Skeletal muscle tissue (tissue), 4 donors: ENCODE measurements around the gene KCNH6. TPM values are rescaled to one million over a fixed set of nuclear protein-coding genes. Genes with fewer than 3 reads are reported as not detected.

ENCODE experiments used
- H3K27ac ChIP-seq: one replicate; pipeline ENCODE4 v1.7.0; 2013; ENCODE audit warnings: mild to moderate bottlenecking, low read depth, low read length, inconsistent platforms
- H3K27me3 ChIP-seq, 3 donors: one replicate each; pipeline ENCODE4 v1.7.0; 2013; ENCODE audit warnings: low read length in 3 of 3; ENCODE audit not compliant: control insufficient read depth in 3 of 3, insufficient read depth in 3 of 3
- H3K36me3 ChIP-seq, 3 donors: one replicate each; pipeline ENCODE4 v1.7.0; 2013; ENCODE audit warnings: low read length in 3 of 3; ENCODE audit not compliant: control insufficient read depth in 3 of 3, insufficient read depth in 3 of 3
- H3K4me1 ChIP-seq, 3 donors: one replicate each; pipeline ENCODE4 v1.7.0; 2013; ENCODE audit warnings: low read length in 3 of 3, mild to moderate bottlenecking in 3 of 3; ENCODE audit not compliant: control insufficient read depth in 3 of 3, insufficient read depth in 3 of 3
- H3K4me3 ChIP-seq, 3 donors: one replicate each; pipeline ENCODE4 v1.7.0; 2013; ENCODE audit warnings: low read length in 3 of 3
- H3K9ac ChIP-seq, 3 donors: one replicate each; pipeline ENCODE4 v1.7.0; 2013; ENCODE audit warnings: low read length in 3 of 3, mild to moderate bottlenecking in 3 of 3, moderate library complexity in 2 of 3, low read depth in 1 of 3
- H3K9me3 ChIP-seq, 3 donors: one replicate each; pipeline ENCODE4 v1.7.0; 2013; ENCODE audit warnings: low read length in 3 of 3; ENCODE audit not compliant: control insufficient read depth in 3 of 3
- total RNA-seq: library from RNA; depleted of rRNA; stranded (reverse); fragments of >200 nt; gene quantifications from one replicate; pipeline ENCODE4 v1.2.3, GENCODE V29; 2014
- donor health status: Osteomylitis.

KCNH6 gene, protein sequence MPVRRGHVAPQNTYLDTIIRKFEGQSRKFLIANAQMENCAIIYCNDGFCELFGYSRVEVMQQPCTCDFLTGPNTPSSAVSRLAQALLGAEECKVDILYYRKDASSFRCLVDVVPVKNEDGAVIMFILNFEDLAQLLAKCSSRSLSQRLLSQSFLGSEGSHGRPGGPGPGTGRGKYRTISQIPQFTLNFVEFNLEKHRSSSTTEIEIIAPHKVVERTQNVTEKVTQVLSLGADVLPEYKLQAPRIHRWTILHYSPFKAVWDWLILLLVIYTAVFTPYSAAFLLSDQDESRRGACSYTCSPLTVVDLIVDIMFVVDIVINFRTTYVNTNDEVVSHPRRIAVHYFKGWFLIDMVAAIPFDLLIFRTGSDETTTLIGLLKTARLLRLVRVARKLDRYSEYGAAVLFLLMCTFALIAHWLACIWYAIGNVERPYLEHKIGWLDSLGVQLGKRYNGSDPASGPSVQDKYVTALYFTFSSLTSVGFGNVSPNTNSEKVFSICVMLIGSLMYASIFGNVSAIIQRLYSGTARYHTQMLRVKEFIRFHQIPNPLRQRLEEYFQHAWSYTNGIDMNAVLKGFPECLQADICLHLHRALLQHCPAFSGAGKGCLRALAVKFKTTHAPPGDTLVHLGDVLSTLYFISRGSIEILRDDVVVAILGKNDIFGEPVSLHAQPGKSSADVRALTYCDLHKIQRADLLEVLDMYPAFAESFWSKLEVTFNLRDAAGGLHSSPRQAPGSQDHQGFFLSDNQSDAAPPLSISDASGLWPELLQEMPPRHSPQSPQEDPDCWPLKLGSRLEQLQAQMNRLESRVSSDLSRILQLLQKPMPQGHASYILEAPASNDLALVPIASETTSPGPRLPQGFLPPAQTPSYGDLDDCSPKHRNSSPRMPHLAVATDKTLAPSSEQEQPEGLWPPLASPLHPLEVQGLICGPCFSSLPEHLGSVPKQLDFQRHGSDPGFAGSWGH
- total RNA-seq: not detected

DNA sequence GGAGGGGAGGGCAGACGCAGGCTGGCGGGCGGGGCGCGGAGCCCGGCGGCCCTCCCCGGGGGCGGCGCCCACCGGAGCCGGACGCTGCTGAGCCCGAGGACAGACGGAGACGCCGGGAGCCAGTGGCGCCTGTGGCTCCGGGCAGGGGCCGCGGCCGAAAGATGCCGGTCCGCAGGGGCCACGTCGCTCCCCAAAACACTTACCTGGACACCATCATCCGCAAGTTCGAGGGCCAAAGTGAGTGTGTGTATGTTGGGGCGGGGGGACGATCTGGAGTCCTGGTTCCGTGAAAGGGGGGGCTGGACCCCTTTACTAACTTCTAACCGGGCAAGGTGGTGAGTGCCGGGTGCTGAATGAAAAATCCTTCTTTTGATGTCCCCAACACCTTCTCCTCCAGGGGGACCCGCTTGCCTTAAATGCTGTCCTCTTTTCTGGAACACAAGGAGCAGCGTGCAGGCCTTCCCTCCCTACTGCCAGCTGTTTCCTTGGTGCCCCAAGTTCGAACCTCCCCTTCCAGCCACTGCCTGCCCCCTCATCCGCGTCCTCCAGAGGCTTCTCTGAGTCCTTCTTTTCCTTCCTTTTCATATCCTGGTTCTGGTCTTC lies at the start of gene KCNH6:
KCNH6 (plus strand) TSS at position 106 of the 603 bp plus-strand sequence; CDS start at position 162, 56 bp downstream.
- Histone ChIP-seq H3K4me3 (no peak within 1 kb of the TSS), H3K9ac (no peak within 1 kb of the TSS), H3K27me3 (peaks cover 16 to 38% (median 25%) of the 10 kb centered on the region in 3 donors)

DNA sequence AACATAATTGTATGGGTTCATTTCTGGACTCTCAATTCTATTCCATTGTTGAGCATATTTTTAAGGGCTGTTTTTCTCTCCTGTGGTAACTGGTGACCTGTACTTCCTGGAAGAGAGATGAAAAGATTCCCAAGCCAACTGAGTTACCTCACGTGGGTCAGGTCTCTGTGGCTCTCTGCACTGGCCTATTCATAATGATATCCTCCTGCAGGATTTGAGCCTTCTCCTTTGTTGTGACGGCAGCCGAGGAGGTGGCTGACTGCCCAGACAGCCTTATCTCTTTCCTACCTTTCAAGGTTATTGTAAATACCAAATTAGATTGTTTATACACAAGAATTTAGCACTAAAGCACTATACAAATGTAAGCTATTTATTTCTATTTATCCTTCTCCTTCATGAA lies 49.0 kb upstream of the KCNH6 start:
- Histone ChIP-seq H3K4me1 (peaks cover 13 to 26% (median 24%) of the 10 kb centered on the region in 3 donors), H3K9me3 (no peaks in the 10 kb centered on the region), H3K9ac (no peak overlapping the region), H3K4me3 (no peak overlapping the region), H3K36me3 (no peaks in the 10 kb centered on the region), H3K27ac (no peak overlapping the region), H3K27me3 (peaks cover 15 to 35% (median 18%) of the 10 kb centered on the region in 3 donors)

More for the DNA sequence above, at the start of gene KCNH6:
- H3K9me3 ChIP-seq: no peaks in the 10 kb centered on the region
- no peak within 1 kb of the TSS for H3K27ac ChIP-seq
- H3K36me3 ChIP-seq: no peaks in the 10 kb centered on the region
- H3K4me1 ChIP-seq: no peaks in the 10 kb centered on the region

DNA sequence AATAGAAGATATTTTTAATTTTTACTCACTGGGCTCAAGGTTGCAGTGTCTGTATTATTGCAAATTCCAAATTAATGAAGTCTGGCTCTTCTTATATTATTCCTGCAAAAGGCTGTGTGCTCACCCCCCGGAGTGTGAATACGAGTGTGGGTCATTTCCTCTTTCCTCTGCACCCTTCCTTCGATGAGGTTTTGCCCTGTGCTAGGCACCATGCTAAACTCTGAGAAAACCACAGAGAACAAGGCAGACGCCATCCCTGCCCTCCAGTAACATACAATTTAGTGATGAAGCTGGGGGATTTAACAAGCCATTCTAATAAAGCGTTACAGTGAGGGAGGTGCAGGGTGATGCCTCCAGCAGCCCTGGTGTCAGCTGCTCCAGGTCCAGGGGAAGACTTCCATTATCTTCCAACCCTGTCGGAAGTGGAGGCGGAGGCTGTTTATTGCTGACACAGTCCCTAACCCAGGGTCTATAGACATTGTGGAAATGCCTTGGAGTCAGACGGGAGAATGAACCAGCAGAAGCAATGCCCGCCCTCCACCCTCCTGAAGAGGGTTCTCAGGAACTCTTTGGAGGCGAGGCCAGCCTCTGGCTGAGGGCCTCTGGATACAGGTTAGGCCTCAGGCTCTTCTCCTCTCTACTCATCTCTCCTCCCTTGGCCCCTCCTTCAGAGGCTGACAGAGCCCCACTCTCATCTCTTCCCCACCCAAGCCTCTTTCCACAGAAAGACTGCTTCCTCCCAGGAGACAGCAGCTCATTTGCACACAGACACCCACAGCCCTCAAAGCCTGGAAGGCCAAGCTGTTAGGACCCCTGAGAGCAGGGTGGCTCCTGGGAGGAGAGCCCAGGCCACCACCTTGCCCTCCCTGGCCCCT lies 48.3 kb upstream of the KCNH6 start:
- H3K4me3 ChIP-seq: no peak overlapping the region
- peaks cover 14 to 31% (median 25%) of the 10 kb centered on the region in 3 donors for H3K4me1 ChIP-seq

DNA sequence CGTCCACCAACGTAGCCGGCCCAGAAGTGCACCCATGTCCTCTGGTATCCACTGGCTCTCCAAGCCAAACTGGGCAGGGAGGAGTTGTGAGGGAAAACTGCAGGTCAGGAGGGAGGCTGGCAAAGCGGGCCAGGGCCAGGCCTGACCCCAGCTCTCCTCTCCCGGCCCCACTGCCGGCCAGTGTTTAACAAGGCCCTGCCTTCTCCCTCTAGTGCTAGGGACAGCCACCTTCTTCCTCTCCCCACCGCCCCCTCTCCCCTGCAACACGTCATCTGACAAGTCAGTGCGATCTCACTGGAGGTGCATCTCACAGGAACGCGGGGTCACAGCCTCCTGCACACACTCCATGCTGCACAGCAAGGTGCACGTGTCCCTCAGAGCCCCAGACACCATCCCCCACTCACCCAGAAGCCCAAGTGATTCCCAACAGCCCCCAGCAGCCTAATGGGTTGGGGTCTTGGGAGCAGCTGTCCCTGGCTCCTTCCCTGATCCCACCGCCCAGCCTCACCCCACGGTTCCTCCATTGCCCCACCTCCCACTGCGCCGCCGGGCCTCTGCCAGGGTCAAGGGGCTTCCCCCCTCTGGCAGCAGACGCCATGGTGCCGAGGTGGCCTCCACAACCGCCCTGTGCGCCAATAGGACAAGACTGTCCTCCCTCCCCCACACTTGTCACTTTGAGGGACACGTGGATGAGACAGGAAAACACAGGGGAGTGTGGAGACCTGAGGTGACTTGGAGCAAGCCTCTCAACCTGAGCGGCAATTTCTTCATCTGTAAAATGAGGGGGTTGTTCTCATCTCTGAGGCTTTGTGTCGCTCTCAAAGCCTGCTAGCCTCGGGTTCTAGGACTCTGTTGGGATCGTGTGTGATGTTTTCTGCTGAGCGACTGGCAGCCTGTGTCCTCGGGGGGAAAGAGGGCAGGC lies 47.4 kb upstream of the KCNH6 start:
- H3K27me3 ChIP-seq: peaks cover 20 to 39% (median 26%) of the 10 kb centered on the region in 3 donors
- peaks cover 14 to 31% (median 25%) of the 10 kb centered on the region in 3 donors for H3K4me1 ChIP-seq
- no peak overlapping the region for H3K9ac ChIP-seq
- H3K36me3 ChIP-seq: no peaks in the 10 kb centered on the region
- H3K9me3 ChIP-seq: no peaks in the 10 kb centered on the region
- H3K4me3 ChIP-seq: no peak overlapping the region
- peak overlapping the region; percentile 7 for H3K27ac ChIP-seq

More for the DNA sequence above, 48.3 kb upstream of the KCNH6 start:
- Histone ChIP-seq H3K27ac (no peak overlapping the region), H3K9me3 (no peaks in the 10 kb centered on the region), H3K9ac (no peak overlapping the region), H3K36me3 (no peaks in the 10 kb centered on the region), H3K27me3 (peaks cover 20 to 42% (median 24%) of the 10 kb centered on the region in 3 donors)

DNA sequence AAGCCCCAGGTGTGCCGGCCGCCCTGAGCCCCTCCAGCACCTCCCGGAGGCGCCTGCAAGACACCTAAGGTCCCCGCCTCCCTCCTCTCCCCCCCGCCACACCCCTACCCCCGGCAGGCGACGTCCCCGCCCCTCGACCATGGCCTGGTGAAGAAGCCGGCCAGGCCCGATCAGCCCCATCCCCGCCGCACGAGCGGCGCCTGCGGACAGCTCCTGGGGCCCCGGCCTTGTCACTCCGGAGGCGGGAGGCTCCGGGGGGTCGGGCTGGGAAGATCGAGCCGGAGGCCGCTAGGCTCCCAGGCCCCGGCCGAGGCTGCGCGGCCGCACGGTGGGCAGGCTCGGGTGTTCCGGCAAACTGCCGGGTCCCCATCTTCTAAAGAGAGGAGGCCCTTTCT lies 46.7 kb upstream of the KCNH6 start:
- Histone ChIP-seq H3K9ac (peak overlapping the region in 1 of 3 donors; percentile 57), H3K36me3 (no peaks in the 10 kb centered on the region), H3K27ac (no peak overlapping the region), H3K4me1 (peaks cover 14 to 31% (median 25%) of the 10 kb centered on the region in 3 donors), H3K9me3 (no peaks in the 10 kb centered on the region), H3K27me3 (peaks cover 20 to 39% (median 26%) of the 10 kb centered on the region in 3 donors), H3K4me3 (peak overlapping the region in 1 of 3 donors; percentile 13)

DNA sequence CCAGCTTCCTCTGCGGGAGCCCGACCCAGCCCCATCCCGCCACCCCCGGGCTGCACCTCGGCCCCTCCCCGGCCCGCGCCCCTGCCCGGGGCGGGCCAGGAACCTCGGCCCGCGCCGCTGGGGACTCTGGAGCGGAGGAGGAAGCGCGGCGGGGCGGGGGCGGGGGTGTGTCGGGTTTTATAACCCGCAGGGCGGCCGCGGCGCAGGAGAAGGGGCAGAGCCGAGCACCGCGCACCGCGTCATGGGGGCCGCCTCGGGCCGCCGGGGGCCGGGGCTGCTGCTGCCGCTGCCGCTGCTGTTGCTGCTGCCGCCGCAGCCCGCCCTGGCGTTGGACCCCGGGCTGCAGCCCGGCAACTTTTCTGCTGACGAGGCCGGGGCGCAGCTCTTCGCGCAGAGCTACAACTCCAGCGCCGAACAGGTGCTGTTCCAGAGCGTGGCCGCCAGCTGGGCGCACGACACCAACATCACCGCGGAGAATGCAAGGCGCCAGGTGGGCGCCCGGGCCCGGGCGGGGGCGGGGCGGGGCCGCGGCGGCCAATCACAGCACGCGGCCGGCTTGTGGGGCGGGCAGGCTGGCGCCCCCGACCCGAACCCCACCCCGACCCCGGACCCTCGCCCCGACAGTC lies 46.2 kb upstream of the KCNH6 start, which contains the start of gene ACE:
ACE (plus strand) TSS at position 208 of the 626 bp plus-strand sequence; CDS start at position 242, 34 bp downstream.
- peak within 1 kb of the TSS; percentile 62 to 71 (median 67) for H3K4me3 ChIP-seq
- peak within 1 kb of the TSS; percentile 7 for H3K27ac ChIP-seq
- peak within 1 kb of the TSS in 2 of 3 donors; percentile 23 to 62 for H3K9ac ChIP-seq
- H3K9me3 ChIP-seq: no peaks in the 10 kb centered on the region
- no peaks in the 10 kb centered on the region for H3K36me3 ChIP-seq
- peaks cover 14 to 31% (median 25%) of the 10 kb centered on the region in 3 donors for H3K4me1 ChIP-seq
- peaks cover 20 to 39% (median 26%) of the 10 kb centered on the region in 3 donors for H3K27me3 ChIP-seq

DNA sequence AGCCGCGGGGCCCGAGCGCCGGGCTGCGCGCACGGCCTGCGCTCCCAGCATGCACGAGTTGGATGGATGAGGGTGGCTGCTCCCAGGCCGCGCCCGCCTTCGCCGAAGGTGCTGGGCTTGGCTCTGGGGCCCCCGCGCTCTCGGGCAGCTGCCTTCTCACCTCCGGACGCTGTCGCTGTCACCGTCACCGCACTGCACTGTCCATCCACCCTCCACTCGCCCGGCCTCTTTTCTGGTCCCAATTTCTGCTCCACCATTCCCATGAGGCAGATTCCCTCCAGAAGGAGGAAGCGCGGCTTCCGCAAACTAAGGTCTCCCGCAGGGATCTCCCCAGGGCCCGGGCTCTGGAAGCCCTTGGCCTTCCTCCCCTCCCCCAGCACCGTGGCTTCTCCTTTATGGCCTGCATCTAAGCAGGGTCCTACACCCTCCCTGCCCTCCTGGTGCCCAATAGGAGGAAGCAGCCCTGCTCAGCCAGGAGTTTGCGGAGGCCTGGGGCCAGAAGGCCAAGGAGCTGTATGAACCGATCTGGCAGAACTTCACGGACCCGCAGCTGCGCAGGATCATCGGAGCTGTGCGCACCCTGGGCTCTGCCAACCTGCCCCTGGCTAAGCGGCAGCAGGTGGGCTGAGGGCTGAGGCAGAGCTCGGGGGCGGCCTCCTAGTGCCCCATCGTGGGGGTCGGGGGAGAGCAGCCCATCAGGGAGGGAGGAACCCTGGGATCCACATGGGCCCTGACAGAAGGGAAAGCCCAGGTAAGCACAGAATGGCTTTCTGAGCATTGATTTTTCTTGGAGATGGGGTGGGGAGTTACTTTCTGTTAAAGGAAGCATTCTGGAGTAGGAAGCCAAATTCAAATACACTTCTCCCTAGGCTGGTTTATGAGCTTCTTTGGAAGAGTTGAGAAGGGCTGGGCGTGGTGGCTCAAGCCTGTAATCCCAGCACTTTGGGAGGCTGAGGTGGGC lies 45.4 kb upstream of the KCNH6 start:
- Histone ChIP-seq H3K4me3 (peak overlapping the region; percentile 59 to 71 (median 66)), H3K9me3 (no peaks in the 10 kb centered on the region), H3K9ac (peak overlapping the region in 2 of 3 donors; percentile 23 to 40), H3K27ac (no peak overlapping the region), H3K27me3 (peaks cover 20 to 39% (median 26%) of the 10 kb centered on the region in 3 donors), H3K4me1 (peaks cover 14 to 33% (median 25%) of the 10 kb centered on the region in 3 donors), H3K36me3 (peaks cover 0 to 2% (median 0%) of the 10 kb centered on the region in 3 donors)
